ENCODE measurements around the gene CHD8.

Gene CHD8, protein sequence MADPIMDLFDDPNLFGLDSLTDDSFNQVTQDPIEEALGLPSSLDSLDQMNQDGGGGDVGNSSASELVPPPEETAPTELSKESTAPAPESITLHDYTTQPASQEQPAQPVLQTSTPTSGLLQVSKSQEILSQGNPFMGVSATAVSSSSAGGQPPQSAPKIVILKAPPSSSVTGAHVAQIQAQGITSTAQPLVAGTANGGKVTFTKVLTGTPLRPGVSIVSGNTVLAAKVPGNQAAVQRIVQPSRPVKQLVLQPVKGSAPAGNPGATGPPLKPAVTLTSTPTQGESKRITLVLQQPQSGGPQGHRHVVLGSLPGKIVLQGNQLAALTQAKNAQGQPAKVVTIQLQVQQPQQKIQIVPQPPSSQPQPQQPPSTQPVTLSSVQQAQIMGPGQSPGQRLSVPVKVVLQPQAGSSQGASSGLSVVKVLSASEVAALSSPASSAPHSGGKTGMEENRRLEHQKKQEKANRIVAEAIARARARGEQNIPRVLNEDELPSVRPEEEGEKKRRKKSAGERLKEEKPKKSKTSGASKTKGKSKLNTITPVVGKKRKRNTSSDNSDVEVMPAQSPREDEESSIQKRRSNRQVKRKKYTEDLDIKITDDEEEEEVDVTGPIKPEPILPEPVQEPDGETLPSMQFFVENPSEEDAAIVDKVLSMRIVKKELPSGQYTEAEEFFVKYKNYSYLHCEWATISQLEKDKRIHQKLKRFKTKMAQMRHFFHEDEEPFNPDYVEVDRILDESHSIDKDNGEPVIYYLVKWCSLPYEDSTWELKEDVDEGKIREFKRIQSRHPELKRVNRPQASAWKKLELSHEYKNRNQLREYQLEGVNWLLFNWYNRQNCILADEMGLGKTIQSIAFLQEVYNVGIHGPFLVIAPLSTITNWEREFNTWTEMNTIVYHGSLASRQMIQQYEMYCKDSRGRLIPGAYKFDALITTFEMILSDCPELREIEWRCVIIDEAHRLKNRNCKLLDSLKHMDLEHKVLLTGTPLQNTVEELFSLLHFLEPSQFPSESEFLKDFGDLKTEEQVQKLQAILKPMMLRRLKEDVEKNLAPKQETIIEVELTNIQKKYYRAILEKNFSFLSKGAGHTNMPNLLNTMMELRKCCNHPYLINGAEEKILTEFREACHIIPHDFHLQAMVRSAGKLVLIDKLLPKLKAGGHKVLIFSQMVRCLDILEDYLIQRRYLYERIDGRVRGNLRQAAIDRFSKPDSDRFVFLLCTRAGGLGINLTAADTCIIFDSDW (N-terminal part only)

DNA sequence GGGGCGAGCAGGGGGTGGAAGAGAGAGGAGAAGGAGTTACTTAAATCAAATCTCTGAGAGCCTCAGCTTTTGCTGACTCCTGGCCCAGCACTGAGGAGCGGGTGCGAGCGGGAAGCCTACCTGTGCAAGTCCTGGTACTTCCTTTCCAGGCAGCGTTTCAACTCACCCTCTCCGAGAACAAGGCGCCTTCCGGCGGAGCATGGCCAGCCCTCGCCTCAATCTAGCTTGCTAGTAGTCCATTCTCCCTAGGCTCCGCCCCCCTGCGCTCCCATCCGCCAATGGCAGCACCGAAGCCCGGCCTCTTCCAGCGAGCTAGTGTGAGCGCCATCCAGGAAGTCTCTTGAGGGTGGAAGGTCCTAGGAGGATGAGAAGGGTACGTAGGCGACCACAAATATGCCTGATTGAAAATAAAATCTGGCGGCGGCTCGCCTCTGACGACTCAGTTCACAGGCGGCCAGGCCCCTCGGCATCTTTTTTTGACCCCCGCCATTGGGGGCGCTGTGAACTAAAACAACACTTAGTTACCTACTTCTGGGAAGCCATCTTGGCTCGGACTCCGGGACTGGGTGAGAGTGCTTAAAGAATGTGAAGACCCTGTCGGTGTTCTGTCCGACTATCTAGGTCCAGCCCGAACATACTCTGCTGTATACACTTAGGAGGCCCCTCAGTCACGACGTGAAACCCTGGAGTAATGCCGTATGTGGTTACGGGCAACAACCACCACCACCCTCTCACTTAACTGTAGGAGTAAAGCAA is at the start of gene CHD8:
TSS of gene CHD8 (minus strand) at position 212 of the 756 bp plus-strand sequence. CDS start 24,480 bp downstream, outside the sequence.
- in situ Hi-C loops (cut with HindIII; ENCODE audit: low pct_unique_long_range_greater_than_20kb, low sequenced_read_pairs): no loop called here
- peak; percentile 86 to 99 for DNase-seq (ENCODE audit: low read depth in 1 of 2, low spot score in 1 of 2)
- TF ChIP-seq JUND (IDR thresholded peaks at IDR 0.05; ENCODE audit: low read depth): no peak

DNA sequence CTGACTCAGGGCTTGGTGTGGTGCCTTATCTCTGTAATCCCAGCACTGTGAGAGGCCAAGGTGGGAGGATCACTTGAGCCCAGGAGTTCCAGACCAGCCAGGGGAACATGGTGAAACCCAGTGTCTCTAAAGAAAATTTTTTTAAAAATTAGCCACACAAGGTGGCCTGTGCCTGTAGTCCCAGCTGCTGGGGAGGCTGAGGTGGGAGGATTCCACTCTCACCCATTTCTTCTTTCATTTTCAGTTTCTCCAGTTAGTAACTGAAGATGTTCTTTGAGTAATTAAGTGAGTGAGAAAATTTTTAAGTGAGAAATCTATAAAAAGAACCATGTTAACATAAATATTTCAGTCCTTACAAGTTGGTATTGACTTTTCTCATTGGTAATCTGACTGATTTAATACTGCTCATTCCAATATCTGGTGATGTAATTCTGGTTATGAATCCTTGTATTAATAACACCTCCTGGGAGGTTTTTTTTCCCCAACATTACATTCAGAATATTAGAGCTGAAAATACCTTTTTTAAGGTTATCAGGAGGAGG is 49.2 kb upstream of the CHD8 start:
- no peak for TF ChIP-seq JUND (IDR thresholded peaks at IDR 0.05; ENCODE audit: low read depth)
- in situ Hi-C loops (cut with HindIII; ENCODE audit: low pct_unique_long_range_greater_than_20kb, low sequenced_read_pairs): no loop called here
- no peak for DNase-seq (ENCODE audit: low read depth in 1 of 2, low spot score in 1 of 2)

DNA sequence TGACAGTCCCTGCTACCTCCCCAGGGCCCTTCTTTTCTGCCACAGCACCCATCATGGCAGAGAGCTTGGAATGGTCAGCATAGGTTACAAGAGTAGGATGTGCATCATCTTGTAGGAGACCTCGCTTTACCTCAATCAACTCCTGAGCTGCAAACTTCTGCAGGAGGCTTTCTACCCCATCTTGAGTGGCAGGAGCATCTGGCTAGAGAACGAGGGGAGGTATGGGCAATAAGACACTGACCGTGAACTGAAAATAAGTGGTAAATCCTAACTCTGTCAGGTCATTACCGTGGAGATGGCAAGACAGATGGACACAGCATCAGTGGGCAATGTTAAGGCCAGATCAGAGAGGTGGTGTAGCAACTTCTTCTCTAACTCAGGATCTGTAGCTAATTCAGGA is 47.5 kb upstream of the CHD8 start:
- TF ChIP-seq JUND (IDR thresholded peaks at IDR 0.05; ENCODE audit: low read depth): no peak
- no peak for DNase-seq (ENCODE audit: low read depth in 1 of 2, low spot score in 1 of 2)
- in situ Hi-C loops (cut with HindIII; ENCODE audit: low pct_unique_long_range_greater_than_20kb, low sequenced_read_pairs): no loop called here

DNA sequence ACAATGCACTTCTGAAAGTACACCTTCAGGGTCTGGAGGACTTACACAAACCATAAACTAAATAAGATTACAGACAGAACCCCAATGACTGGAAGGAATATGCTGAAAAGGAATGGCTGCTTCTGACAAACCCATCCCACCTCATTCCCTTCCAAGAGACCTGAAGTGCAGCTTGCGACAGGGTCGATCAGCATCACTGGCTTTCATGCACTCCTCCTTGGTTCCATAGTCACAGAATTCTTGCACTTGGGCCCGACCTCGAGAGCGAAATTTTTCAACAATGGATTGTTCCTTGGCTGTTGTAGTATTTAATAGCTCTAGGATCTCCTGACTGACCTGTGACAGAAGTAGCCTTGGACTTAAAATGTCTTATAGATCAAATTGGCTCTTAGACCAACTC is 45.6 kb upstream of the CHD8 start:
- in situ Hi-C loops (cut with HindIII; ENCODE audit: low pct_unique_long_range_greater_than_20kb, low sequenced_read_pairs): no loop called here
- TF ChIP-seq JUND (IDR thresholded peaks at IDR 0.05; ENCODE audit: low read depth): no peak

DNA sequence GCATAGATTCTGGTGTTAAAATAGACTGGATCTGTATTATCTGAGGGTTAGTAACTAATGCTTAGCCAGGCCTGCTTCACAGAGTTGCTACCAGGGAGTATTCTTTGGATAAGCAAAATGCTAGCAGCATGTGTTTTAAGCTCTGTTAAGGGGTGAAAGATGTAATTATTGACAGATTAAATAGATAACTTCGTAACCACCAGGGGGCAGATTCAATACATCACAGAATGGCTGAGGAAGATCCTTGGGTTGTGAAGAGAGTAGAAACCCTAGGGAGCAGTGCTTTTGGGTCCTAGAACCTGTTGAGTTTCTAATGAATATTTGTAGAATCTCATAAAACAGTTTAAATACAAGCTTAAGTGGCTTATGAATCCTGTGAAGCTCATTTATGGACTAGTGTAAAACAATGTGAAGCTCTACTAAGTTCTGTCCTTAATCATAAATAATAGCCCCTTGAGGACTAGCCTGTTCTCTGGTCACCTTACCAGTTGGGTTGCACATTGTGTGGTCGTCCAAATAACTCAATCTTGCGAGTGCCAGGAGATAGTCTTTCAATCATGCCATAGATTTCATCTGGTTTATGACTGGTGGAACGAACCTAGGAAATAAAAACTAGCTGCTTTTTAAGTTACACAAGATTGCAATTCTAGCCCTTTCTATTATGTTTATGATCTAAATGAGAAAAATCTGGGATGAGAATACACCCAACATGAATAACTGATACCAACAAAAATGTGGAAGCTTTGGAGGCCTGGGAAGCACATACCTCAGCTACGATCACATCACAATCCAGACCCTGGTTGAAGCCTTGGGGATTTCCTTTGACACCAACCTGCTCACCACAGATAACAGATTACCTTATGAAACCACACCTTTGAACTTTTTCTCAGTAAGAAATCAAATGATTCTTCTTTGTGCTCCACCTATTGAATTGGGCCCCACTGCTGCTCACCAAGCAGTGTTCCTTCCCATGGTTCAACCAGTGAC is 42.9 kb upstream of the CHD8 start:
- in situ Hi-C loops (cut with HindIII; ENCODE audit: low pct_unique_long_range_greater_than_20kb, low sequenced_read_pairs): no loop called here
- peak; percentile 7 to 70 for DNase-seq (ENCODE audit: low read depth in 1 of 2, low spot score in 1 of 2)
- TF ChIP-seq JUND (IDR thresholded peaks at IDR 0.05; ENCODE audit: low read depth): no peak

More for the DNA sequence above, 45.6 kb upstream of the CHD8 start:
- no peak for DNase-seq (ENCODE audit: low read depth in 1 of 2, low spot score in 1 of 2)

GRCh38 chr14:21496453-21496852 is 40.5 kb upstream of the CHD8 start:
- DNase-seq (ENCODE audit: low read depth in 1 of 2, low spot score in 1 of 2): no peak
- in situ Hi-C loops (cut with HindIII; ENCODE audit: low pct_unique_long_range_greater_than_20kb, low sequenced_read_pairs): no loop called here
- no peak for TF ChIP-seq JUND (IDR thresholded peaks at IDR 0.05; ENCODE audit: low read depth)

GRCh38 chr14:21494902-21495762 is 39.2 kb upstream of the CHD8 start:
- TF ChIP-seq JUND (IDR thresholded peaks at IDR 0.05; ENCODE audit: low read depth): no peak
- peak in 1 of 2 experiments; percentile 5 for DNase-seq (ENCODE audit: low read depth in 1 of 2, low spot score in 1 of 2)
- in situ Hi-C loops (cut with HindIII; ENCODE audit: low pct_unique_long_range_greater_than_20kb, low sequenced_read_pairs): no loop called here

GRCh38 chr14:21486640-21487087 is 30.7 kb upstream of the CHD8 start:
- in situ Hi-C loops (cut with HindIII; ENCODE audit: low pct_unique_long_range_greater_than_20kb, low sequenced_read_pairs): no loop called here
- DNase-seq (ENCODE audit: low read depth in 1 of 2, low spot score in 1 of 2): no peak
- TF ChIP-seq JUND (IDR thresholded peaks at IDR 0.05; ENCODE audit: low read depth): no peak

GRCh38 chr14:21476925-21477681 is 21.2 kb upstream of the CHD8 start, which contains the start of the genes RAB2B and TOX4:
Gene RAB2B, minus strand, starts transcription at chr14:21476959. Its CDS starts 87 bp downstream, at chr14:21476872.
Gene TOX4, plus strand, starts transcription at chr14:21477195. Its CDS starts 84 bp downstream, at chr14:21477279.
- in situ Hi-C loops (cut with HindIII; ENCODE audit: low pct_unique_long_range_greater_than_20kb, low sequenced_read_pairs): no loop called here
- DNase-seq (ENCODE audit: low read depth in 1 of 2, low spot score in 1 of 2): peak; percentile 49 to 97
- TF ChIP-seq JUND (IDR thresholded peaks at IDR 0.05; ENCODE audit: low read depth): no peak

Measured in T47D (cell line).